Lung (tissue), 12 donors: ENCODE measurements around the gene NGFR. TPM values are rescaled to one million over a fixed set of nuclear protein-coding genes. Genes with fewer than 3 reads are reported as not detected.

ENCODE experiments used
- ATAC-seq: fragments of 200-7000 bp; cut with Tn5 transposase; one replicate; pipeline ENCODE4 v1.9.1; 2020; ENCODE audit warnings: moderate number of reproducible peaks; ENCODE audit not compliant: insufficient read depth, low FRiP score
- DNase-seq, 3 donors: peaks; one replicate each; pipeline ENCODE4 v3.0.0-alpha.2; 2013 to 2017
- H3K27ac ChIP-seq, 2 donors: one replicate each; pipeline ENCODE4 v1.5.1; 2013; ENCODE audit warnings: mild to moderate bottlenecking in 2 of 2, moderate library complexity in 2 of 2, control low read depth in 1 of 2, inconsistent platforms in 1 of 2, low read depth in 1 of 2, low read length in 1 of 2
- H3K27me3 ChIP-seq, 3 donors: one replicate each; pipeline ENCODE4 v1.5.1; 2013; ENCODE audit warnings: low read length in 2 of 3; ENCODE audit not compliant: control insufficient read depth in 3 of 3, insufficient read depth in 3 of 3
- H3K36me3 ChIP-seq, 4 donors: one replicate each; pipeline ENCODE4 v1.5.1; 2013; ENCODE audit warnings: low read length in 4 of 4, mild to moderate bottlenecking in 1 of 4, moderate library complexity in 1 of 4; ENCODE audit not compliant: control insufficient read depth in 4 of 4, insufficient read depth in 4 of 4
- H3K4me1 ChIP-seq, 5 donors: one replicate each; pipeline ENCODE4 v1.5.1; 2013; ENCODE audit warnings: low read length in 5 of 5, mild to moderate bottlenecking in 2 of 5, moderate library complexity in 1 of 5; ENCODE audit not compliant: control insufficient read depth in 5 of 5, insufficient read depth in 5 of 5
- H3K4me3 ChIP-seq: one replicate; pipeline ENCODE4 v1.5.1; 2013; ENCODE audit warnings: mild to moderate bottlenecking, control low read depth, moderate library complexity
- H3K9ac ChIP-seq, 2 donors: one replicate each; pipeline ENCODE4 v1.5.1; 2013; ENCODE audit warnings: low read length in 2 of 2, control low read depth in 1 of 2; ENCODE audit not compliant: insufficient read depth in 1 of 2
- H3K9me3 ChIP-seq, 4 donors: one replicate each; pipeline ENCODE4 v1.5.1; 2013; ENCODE audit warnings: low read length in 3 of 4, mild to moderate bottlenecking in 1 of 4, moderate library complexity in 1 of 4; ENCODE audit not compliant: control insufficient read depth in 4 of 4, insufficient read depth in 3 of 4
- WGBS, 2 donors: extraction: QIAGEN DNeasy Blood & Tissue Kit; methylation state at CpG; one replicate each; pipeline ENCODE4 v1.1.7; 2013; 5-methylcytosine and 5-hydroxymethylcytosine counted together
- polyA plus RNA-seq, 2 donors: library from polyadenylated mRNA; stranded (reverse); fragments of 200-250 nt; gene quantifications; one replicate each; pipeline ENCODE4 v1.2.1, GENCODE V29; 2013
- total RNA-seq, 2 donors: library from RNA; depleted of rRNA in 1 of 2; stranded (reverse); fragments of >200 nt in 1 of 2; gene quantifications; one replicate each; pipeline ENCODE4 v1.2.1, GENCODE V29; 2014 to 2021
- TF ChIP-seq, protein P1 (sequence below): IDR thresholded peaks from 2 replicates; pipeline ENCODE4 v1.5.1; 2012; ENCODE audit warnings: mild to moderate bottlenecking; ENCODE audit errors: control extremely low read depth, extremely low read depth
- donor health status: control.
- donor health status: control.
- donor health status: Bipolar disorder and iron deficiency.
- donor health status: healthy.
- donor health status: DM: yes; HTN: yes; CAD: no.

Gene NGFR
- total and polyA plus RNA-seq, 4 donors, result 1.3 to 4.9 (median 3.2) TPM

DNA sequence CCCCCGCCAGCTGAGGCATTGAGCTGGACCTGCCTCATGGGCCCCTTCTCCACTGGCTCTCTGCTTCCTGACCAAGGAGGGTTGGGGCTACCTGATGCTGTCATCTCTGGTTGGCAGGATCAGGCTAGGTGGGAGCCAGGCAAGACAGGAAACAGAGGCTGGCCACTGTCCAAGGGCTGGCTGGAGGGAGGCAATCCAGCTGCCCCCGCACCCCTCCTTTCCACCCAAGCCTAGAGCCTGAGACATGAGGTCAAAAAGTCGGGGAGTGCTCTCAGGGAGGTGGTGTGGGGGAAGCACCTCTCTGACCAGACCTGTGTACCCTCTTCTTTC is 14.5 kb downstream of the NGFR start:
- no peaks in the 10 kb centered on the region for H3K9me3 ChIP-seq
- DNase-seq (no peak), ATAC-seq (no peak)
- WGBS, 2 donors, result 66 to 87% methylated on average over 3 of the region's 3 CpGs
- peaks cover 0 to 25% (median 7%) of the 10 kb centered on the region in 5 donors for H3K4me1 ChIP-seq
- H3K27me3 ChIP-seq, result peaks cover 0 to 5% (median 3%) of the 10 kb centered on the region in 3 donors
- TF ChIP-seq, protein P1, sequence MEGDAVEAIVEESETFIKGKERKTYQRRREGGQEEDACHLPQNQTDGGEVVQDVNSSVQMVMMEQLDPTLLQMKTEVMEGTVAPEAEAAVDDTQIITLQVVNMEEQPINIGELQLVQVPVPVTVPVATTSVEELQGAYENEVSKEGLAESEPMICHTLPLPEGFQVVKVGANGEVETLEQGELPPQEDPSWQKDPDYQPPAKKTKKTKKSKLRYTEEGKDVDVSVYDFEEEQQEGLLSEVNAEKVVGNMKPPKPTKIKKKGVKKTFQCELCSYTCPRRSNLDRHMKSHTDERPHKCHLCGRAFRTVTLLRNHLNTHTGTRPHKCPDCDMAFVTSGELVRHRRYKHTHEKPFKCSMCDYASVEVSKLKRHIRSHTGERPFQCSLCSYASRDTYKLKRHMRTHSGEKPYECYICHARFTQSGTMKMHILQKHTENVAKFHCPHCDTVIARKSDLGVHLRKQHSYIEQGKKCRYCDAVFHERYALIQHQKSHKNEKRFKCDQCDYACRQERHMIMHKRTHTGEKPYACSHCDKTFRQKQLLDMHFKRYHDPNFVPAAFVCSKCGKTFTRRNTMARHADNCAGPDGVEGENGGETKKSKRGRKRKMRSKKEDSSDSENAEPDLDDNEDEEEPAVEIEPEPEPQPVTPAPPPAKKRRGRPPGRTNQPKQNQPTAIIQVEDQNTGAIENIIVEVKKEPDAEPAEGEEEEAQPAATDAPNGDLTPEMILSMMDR, result no peak
- no peaks in the 10 kb centered on the region for H3K36me3 ChIP-seq
- H3K27ac ChIP-seq, result no peak overlapping the region
- no peak overlapping the region for H3K9ac ChIP-seq
- H3K4me3 ChIP-seq, result no peak overlapping the region

DNA sequence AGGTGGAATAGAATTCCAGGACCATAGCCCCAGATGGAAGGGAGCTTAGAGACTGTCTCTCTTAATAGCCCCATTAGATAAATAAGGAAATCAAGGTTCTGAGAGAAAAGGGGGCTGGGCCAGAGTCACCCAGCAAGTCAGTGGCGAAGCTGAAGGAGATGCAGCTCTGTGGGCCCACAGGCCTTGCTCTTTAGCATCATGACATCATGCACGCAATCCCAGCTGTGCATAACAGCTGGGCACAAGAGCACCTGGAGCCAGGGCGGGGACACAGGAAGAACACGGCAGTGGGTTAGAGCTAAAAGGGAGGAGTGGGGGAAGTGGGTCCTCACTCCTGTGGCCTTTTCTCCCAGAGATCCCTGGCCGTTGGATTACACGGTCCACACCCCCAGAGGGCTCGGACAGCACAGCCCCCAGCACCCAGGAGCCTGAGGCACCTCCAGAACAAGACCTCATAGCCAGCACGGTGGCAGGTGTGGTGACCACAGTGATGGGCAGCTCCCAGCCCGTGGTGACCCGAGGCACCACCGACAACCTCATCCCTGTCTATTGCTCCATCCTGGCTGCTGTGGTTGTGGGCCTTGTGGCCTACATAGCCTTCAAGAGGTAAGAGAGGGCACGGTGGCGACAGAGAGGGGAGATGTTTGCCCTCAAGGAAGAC is 15.1 kb downstream of the NGFR start:
- Histone ChIP-seq H3K36me3 (no peaks in the 10 kb centered on the region), H3K4me3 (no peak overlapping the region), H3K27ac (no peak overlapping the region), H3K27me3 (peaks cover 0 to 5% (median 1%) of the 10 kb centered on the region in 3 donors), H3K4me1 (peaks cover 0 to 29% (median 7%) of the 10 kb centered on the region in 5 donors), H3K9me3 (no peaks in the 10 kb centered on the region), H3K9ac (no peak overlapping the region)
- WGBS, 2 donors, result 85 to 86% methylated on average over 13 of the region's 13 CpGs
- no peak for ATAC-seq
- TF ChIP-seq, protein P1, result no peak
- no peak for DNase-seq

DNA sequence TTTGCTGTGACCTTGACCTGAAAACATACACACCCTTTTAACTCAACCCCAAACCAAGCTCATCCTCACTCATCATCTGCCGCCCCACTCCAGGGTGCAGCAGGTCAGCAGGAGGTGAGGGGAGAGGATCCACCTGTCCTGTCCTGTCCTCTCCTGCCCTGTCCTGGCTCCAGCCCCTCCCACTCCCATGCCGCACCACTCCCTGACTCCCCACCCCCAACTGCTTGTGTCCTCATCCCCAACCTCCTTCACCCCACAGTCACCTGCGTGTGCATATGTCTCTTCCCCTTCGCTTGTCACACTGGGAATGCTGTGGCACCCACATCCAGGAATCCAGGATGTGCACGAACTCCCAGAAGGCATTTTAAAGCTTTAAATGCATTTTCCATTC is 15.6 kb downstream of the NGFR start:
- Histone ChIP-seq H3K36me3 (no peaks in the 10 kb centered on the region), H3K9me3 (no peaks in the 10 kb centered on the region)
- no peak for DNase-seq

More for the DNA sequence above, 15.6 kb downstream of the NGFR start:
- Histone ChIP-seq H3K4me1 (peaks cover 0 to 29% (median 5%) of the 10 kb centered on the region in 5 donors), H3K27ac (no peak overlapping the region), H3K4me3 (no peak overlapping the region), H3K27me3 (peaks cover 0 to 5% (median 0%) of the 10 kb centered on the region in 3 donors), H3K9ac (no peak overlapping the region)
- ATAC-seq, result no peak
- 87 to 94% methylated on average over 5 of the region's 5 CpGs for WGBS, 2 donors
- TF ChIP-seq, protein P1, result no peak
